Stimulated activated CD8-positive, alpha-beta memory T cell treated with anti-CD3 and anti-CD28 coated beads, Interleukin-15, amount 100 ng/mL, for 24 hours (primary cell): Measurements from ENCODE around the gene FAM98C.
A peak's percentile ranks its signal among the peaks of the same experiment; 100 is the strongest.

Experiments used
- DNase-seq: peaks from one replicate; pipeline ENCODE4 v3.0.0-alpha.2; 2020; ENCODE audit warnings: low read depth

The FAM98C gene

GRCh38 chr19:38378866-38379265 is 24.0 kb upstream of the FAM98C start:
- DNase-seq = no peak

GRCh38 chr19:38381138-38381537 is 21.8 kb upstream of the FAM98C start:
- no peak for DNase-seq

GRCh38 chr19:38383184-38383583 is 19.7 kb upstream of the FAM98C start:
- no peak for DNase-seq

- DNase-seq = no peak
Measured at GRCh38 chr19:38383743-38384142, 19.1 kb upstream of the FAM98C start.

- no peak for DNase-seq
Measured at GRCh38 chr19:38384209-38385027, 18.5 kb upstream of the FAM98C start.

- DNase-seq = no peak
Measured at GRCh38 chr19:38385057-38385803, 17.7 kb upstream of the FAM98C start.

- DNase-seq = no peak
Measured at GRCh38 chr19:38385804-38386257, 17.1 kb upstream of the FAM98C start.

- DNase-seq = no peak
Measured at GRCh38 chr19:38386300-38386970, 16.5 kb upstream of the FAM98C start.

- no peak for DNase-seq
Measured at GRCh38 chr19:38386971-38387549, 15.8 kb upstream of the FAM98C start.

GRCh38 chr19:38387550-38388348 is 15.1 kb upstream of the FAM98C start, which contains the start of gene GGN:
Gene GGN, minus strand, starts transcription at chr19:38388034. Its CDS starts 773 bp downstream, at chr19:38387261.
- peak; percentile 53 for DNase-seq

- DNase-seq = no peak
Measured at GRCh38 chr19:38388349-38389100, 14.4 kb upstream of the FAM98C start, which contains the start of gene SPRED3. Gene SPRED3, plus strand, starts transcription at chr19:38388697. Its CDS starts 1,606 bp downstream, at chr19:38390303.

GRCh38 chr19:38389101-38389925 is 13.6 kb upstream of the FAM98C start:
- no peak for DNase-seq

- no peak for DNase-seq
Measured at GRCh38 chr19:38389957-38390924, 12.7 kb upstream of the FAM98C start.

GRCh38 chr19:38391911-38392464 is 10.9 kb upstream of the FAM98C start:
- no peak for DNase-seq

GRCh38 chr19:38392707-38393308 is 10.1 kb upstream of the FAM98C start:
- DNase-seq = no peak

GRCh38 chr19:38394488-38394887 is 8.4 kb upstream of the FAM98C start:
- peak; percentile 30 for DNase-seq

GRCh38 chr19:38395381-38396114 is 7.3 kb upstream of the FAM98C start:
- no peak for DNase-seq
